Loucy (cell line): ENCODE data around the gene C2CD5.

ENCODE experiments used
- EZH2phosphoT487 ChIP-seq: fragments of 200-600 bp; IDR thresholded peaks from 2 replicates; pipeline ENCODE4 v1.6.1; 2018; ENCODE audit warnings: antibody characterized with exemption, mild to moderate bottlenecking, moderate library complexity, borderline replicate concordance
- TF ChIP-seq, protein P1 (sequence below): fragments of 200-600 bp; sonication (generic); conservative IDR thresholded peaks from 2 replicates; pipeline ENCODE4 v1.5.1; 2014; ENCODE audit warnings: mild to moderate bottlenecking, antibody characterized with exemption, low read length

DNA sequence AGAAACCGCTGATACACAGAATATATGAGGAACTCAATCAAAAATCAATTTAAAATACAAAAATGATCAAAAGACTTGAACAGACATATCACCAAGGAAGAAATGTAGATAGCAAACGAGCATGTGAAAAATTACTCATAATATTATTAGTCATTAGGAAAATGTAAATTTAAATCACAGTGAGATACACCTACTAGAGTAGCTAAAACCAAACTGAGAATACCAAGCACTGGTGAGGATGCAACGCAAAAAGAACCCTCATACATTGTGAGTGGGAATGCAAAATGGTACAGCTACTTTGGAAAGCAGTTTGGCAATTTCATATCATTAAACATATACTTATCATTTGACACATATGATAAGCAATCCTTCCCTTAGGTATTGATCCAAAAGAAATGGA lies 108.8 kb downstream of the C2CD5 start:
- no peak for TF ChIP-seq EZH2phosphoT487
- TF ChIP-seq, protein P1, sequence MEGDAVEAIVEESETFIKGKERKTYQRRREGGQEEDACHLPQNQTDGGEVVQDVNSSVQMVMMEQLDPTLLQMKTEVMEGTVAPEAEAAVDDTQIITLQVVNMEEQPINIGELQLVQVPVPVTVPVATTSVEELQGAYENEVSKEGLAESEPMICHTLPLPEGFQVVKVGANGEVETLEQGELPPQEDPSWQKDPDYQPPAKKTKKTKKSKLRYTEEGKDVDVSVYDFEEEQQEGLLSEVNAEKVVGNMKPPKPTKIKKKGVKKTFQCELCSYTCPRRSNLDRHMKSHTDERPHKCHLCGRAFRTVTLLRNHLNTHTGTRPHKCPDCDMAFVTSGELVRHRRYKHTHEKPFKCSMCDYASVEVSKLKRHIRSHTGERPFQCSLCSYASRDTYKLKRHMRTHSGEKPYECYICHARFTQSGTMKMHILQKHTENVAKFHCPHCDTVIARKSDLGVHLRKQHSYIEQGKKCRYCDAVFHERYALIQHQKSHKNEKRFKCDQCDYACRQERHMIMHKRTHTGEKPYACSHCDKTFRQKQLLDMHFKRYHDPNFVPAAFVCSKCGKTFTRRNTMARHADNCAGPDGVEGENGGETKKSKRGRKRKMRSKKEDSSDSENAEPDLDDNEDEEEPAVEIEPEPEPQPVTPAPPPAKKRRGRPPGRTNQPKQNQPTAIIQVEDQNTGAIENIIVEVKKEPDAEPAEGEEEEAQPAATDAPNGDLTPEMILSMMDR, result no peak
